OCI-LY7 (cell line): Measurements from ENCODE around the gene RAB19. TPM values are rescaled to one million over a fixed set of nuclear protein-coding genes. Genes with fewer than 3 reads are reported as not detected.

Experiments
- BruUV-seq: library from RNA; stranded (reverse); fragments of 400-500 nt; replicated peaks from 2 replicates; lab custom pipeline; 2021; lab: Mats Ljungman, UMichigan
- CTCF ChIA-PET: fragments of 300-600 bp; sonication (Branson Sonifier 250); formaldehyde crosslinking; loops from one replicate; lab custom pipeline; 2022; ENCODE audit warnings: antibody characterized with exemption; ENCODE audit not compliant: unreplicated experiment; lab: Charles Lee
- POLR2A ChIA-PET: fragments of 300-600 bp; sonication (Branson Sonifier 250); formaldehyde crosslinking; loops from one replicate; lab custom pipeline; 2022; ENCODE audit warnings: antibody characterized with exemption; lab: Charles Lee
- DNase-seq: peaks from one replicate; pipeline ENCODE4 v3.0.0-alpha.2; 2015; ENCODE audit warnings: low spot score
- H2AFZ ChIP-seq: fragments of 200-600 bp; sonication (generic), shearing (Covaris generic); 2 replicates; pipeline ENCODE4 v1.6.1; 2014; ENCODE audit warnings: mild to moderate bottlenecking, antibody characterized with exemption, low read length, moderate library complexity
- H3K27ac ChIP-seq: fragments of 200-600 bp; sonication (generic); 2 replicates; pipeline ENCODE4 v1.5.1; 2014; ENCODE audit warnings: mixed run types, low read depth, mild to moderate bottlenecking, moderate library complexity, low read length, inconsistent platforms; ENCODE audit not compliant: poor library complexity, severe bottlenecking
- H3K36me3 ChIP-seq: fragments of 200-600 bp; sonication (generic); 2 replicates; pipeline ENCODE4 v1.6.1; 2014; ENCODE audit warnings: mild to moderate bottlenecking, antibody characterized with exemption, low read length, moderate library complexity, mixed read lengths; ENCODE audit not compliant: insufficient read depth
- H3K4me1 ChIP-seq: fragments of 200-600 bp; sonication (generic); 2 replicates; pipeline ENCODE4 v1.5.1; 2014; ENCODE audit warnings: mild to moderate bottlenecking, low read length; ENCODE audit not compliant: insufficient read depth, poor library complexity, severe bottlenecking
- H3K4me2 ChIP-seq: fragments of 200-600 bp; sonication (generic); 2 replicates; pipeline ENCODE4 v1.6.1; 2014; ENCODE audit warnings: mild to moderate bottlenecking, low read length
- H3K4me3 ChIP-seq: fragments of 200-600 bp; sonication (generic); 2 replicates; pipeline ENCODE4 v1.5.1; 2014; ENCODE audit warnings: mild to moderate bottlenecking, low read depth, low read length; ENCODE audit not compliant: poor library complexity, severe bottlenecking
- H3K79me2 ChIP-seq: fragments of 200-600 bp; sonication (generic); 2 replicates; pipeline ENCODE4 v1.6.1; 2016; ENCODE audit warnings: low read depth, mild to moderate bottlenecking, low read length, moderate library complexity, mixed read lengths; ENCODE audit not compliant: insufficient read depth
- H3K9me2 ChIP-seq: fragments of 200-600 bp; sonication (generic); 2 replicates; pipeline ENCODE4 v1.6.1; 2016; ENCODE audit warnings: mild to moderate bottlenecking, low read length, mixed read lengths; ENCODE audit not compliant: insufficient read depth
- H3K9me3 ChIP-seq: fragments of 200-600 bp; sonication (generic); 2 replicates; pipeline ENCODE4 v1.6.1; 2014; ENCODE audit warnings: mild to moderate bottlenecking, mixed run types, low read length, mixed read lengths
- H4K20me1 ChIP-seq: fragments of 200-600 bp; sonication (generic); 2 replicates; pipeline ENCODE4 v1.6.1; 2014; ENCODE audit warnings: mild to moderate bottlenecking, antibody characterized with exemption, low read length, moderate library complexity, mixed read lengths; ENCODE audit not compliant: insufficient read depth
- EZH2phosphoT487 ChIP-seq: fragments of 200-600 bp; sonication (generic); IDR thresholded peaks from 2 replicates; pipeline ENCODE4 v1.6.1; 2018; ENCODE audit warnings: low read depth, borderline replicate concordance, mild to moderate bottlenecking, mixed run types, antibody characterized with exemption, low read length, moderate library complexity, mixed read lengths
- intact Hi-C: fragments of 100-400 bp; cut with micrococcal nuclease; formaldehyde crosslinking; loops from one replicate; pipeline ENCODE4 v1.10.0; 2022; ENCODE audit not compliant: unreplicated experiment
- total RNA-seq, 2 experiments: library from RNA; depleted of rRNA in 1 of 2; stranded (reverse); fragments of >200 nt in 1 of 2; shearing (Covaris generic) in 1 of 2; gene quantifications; 2 replicates each; pipeline ENCODE4 v1.2.3, GENCODE V29; 2014 to 2022
- TF ChIP-seq, protein P1 (sequence below): fragments of 200-600 bp; sonication (generic); conservative IDR thresholded peaks from 2 replicates; pipeline ENCODE4 v1.5.1; 2014; ENCODE audit warnings: mild to moderate bottlenecking, antibody characterized with exemption, low read length, moderate library complexity, mixed read lengths

Gene RAB19
- total RNA-seq, 2 experiments from 2014 or later: not detected

DNA sequence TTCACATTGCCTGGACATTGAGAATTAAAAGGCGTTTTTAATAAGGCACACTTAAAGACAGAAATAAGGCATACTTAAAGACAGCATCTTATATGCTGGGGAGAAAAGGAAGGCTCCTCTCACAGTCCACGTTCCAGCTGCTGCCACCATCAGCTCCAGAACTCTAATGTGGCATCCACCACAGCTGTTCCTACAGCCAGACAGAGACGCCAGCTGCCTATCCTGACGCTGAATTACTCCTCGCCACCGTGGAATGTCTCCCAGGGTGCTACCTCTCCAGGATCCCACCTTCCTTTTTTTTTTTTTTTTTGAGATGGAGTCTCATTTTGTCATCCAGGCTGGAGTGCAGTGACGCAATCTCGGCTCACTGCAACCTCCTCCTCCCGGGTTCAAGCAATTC is 36.3 kb upstream of the RAB19 start:
- no peak overlapping the region for H3K27ac ChIP-seq
- no TSS peak for BruUV-seq
- no peaks in the 10 kb centered on the region for H3K9me3 ChIP-seq
- H4K20me1 ChIP-seq: no peaks in the 10 kb centered on the region
- no peaks in the 10 kb centered on the region for H3K9me2 ChIP-seq
- no peak overlapping the region for H2AFZ ChIP-seq
- no peaks in the 10 kb centered on the region for H3K79me2 ChIP-seq
- no peak overlapping the region for H3K4me3 ChIP-seq
- H3K4me1 ChIP-seq: no peaks in the 10 kb centered on the region
- TF ChIP-seq, protein P1, sequence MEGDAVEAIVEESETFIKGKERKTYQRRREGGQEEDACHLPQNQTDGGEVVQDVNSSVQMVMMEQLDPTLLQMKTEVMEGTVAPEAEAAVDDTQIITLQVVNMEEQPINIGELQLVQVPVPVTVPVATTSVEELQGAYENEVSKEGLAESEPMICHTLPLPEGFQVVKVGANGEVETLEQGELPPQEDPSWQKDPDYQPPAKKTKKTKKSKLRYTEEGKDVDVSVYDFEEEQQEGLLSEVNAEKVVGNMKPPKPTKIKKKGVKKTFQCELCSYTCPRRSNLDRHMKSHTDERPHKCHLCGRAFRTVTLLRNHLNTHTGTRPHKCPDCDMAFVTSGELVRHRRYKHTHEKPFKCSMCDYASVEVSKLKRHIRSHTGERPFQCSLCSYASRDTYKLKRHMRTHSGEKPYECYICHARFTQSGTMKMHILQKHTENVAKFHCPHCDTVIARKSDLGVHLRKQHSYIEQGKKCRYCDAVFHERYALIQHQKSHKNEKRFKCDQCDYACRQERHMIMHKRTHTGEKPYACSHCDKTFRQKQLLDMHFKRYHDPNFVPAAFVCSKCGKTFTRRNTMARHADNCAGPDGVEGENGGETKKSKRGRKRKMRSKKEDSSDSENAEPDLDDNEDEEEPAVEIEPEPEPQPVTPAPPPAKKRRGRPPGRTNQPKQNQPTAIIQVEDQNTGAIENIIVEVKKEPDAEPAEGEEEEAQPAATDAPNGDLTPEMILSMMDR: no peak
- TF ChIP-seq EZH2phosphoT487: no peak
- no peak for DNase-seq
- intact Hi-C loops: no loop called here
- no peak overlapping the region for H3K4me2 ChIP-seq
- CTCF ChIA-PET: interaction anchor here (0.6 kb wide), 1 partner anchor 16 kb away, joined by 3 read pairs; no protein-coding TSS in a partner anchor
- no peaks in the 10 kb centered on the region for H3K36me3 ChIP-seq
- POLR2A ChIA-PET: interaction anchor here (0.7 kb wide), 2 partner anchors 525 to 1193 kb away, joined by 3 to 7 read pairs; no protein-coding TSS in a partner anchor

DNA sequence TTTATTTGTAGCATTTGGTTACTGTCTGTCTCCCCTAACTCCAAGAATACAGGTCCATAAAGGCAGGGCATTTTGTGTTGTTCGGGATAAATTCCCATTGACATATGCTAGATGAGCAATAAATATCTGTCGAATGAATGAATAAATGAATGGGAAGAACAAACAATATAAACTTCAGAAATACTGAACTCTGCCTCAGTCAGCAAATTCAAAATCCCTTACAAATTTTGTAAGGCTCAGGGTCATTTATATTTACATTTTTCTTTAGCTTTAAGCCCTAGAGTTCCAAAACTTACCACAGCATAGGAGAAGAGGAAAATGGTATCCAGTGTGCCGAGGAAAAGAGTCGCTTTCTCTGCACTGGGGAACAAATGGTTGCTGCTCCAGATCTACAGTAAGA is 34.6 kb upstream of the RAB19 start:
- Histone ChIP-seq H3K79me2 (no peaks in the 10 kb centered on the region), H4K20me1 (no peaks in the 10 kb centered on the region), H3K36me3 (no peaks in the 10 kb centered on the region), H3K4me2 (no peak overlapping the region), H3K9me2 (no peaks in the 10 kb centered on the region), H2AFZ (no peak overlapping the region), H3K4me1 (no peaks in the 10 kb centered on the region), H3K9me3 (no peaks in the 10 kb centered on the region), H3K4me3 (no peak overlapping the region), H3K27ac (no peak overlapping the region)
- no peak for DNase-seq
- intact Hi-C loops: no loop called here
- TF ChIP-seq, protein P1: no peak
- TF ChIP-seq EZH2phosphoT487: no peak
- CTCF ChIA-PET: no interaction called here
- BruUV-seq: no TSS peak
- POLR2A ChIA-PET: no interaction called here

DNA sequence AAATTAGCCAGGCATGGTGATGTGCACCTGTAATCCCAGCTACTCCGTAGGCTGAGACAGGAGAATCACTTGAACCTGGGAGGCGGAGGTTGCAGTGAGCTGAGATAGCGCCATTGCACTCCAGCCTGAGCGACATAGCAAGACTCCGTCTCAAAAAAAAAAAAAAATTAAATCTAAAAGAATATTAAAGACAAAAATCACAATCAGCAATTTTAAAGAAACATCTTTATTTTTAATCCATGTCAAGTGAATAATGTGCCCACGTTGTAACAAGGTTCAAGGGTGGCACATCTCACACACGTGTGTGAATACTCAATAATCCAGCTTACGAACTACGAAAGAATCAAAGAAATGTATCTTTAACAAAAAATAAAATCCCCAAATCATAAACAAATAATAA is 28.5 kb upstream of the RAB19 start:
- Histone ChIP-seq H2AFZ (no peak overlapping the region), H3K4me1 (no peaks in the 10 kb centered on the region), H3K36me3 (peaks cover 3% of the 10 kb centered on the region; the same call in 1 of the 2 replicates), H4K20me1 (no peaks in the 10 kb centered on the region), H3K79me2 (no peaks in the 10 kb centered on the region), H3K9me3 (no peaks in the 10 kb centered on the region), H3K9me2 (no peaks in the 10 kb centered on the region), H3K27ac (no peak overlapping the region), H3K4me2 (no peak overlapping the region), H3K4me3 (no peak overlapping the region)
- ChIA-PET POLR2A (interaction anchor here (0.7 to 1.2 kb wide), 3 partner anchors 11 to 198 kb away, joined by 3 to 5 read pairs (median 4); no protein-coding TSS in a partner anchor), CTCF (no interaction called here)
- TF ChIP-seq, protein P1: no peak
- no peak for TF ChIP-seq EZH2phosphoT487
- intact Hi-C loops: no loop called here
- no TSS peak for BruUV-seq
- DNase-seq: no peak
